Daoy (cell line): ENCODE measurements around the gene SSNA1. TPM values are rescaled to one million over a fixed set of nuclear protein-coding genes. Genes with fewer than 3 reads are reported as not detected.

ENCODE experiments used
- DNase-seq: peaks from one replicate; pipeline ENCODE4 v3.0.0-alpha.2; 2015; ENCODE audit warnings: low read depth
- total RNA-seq: library from RNA; depleted of rRNA; stranded (reverse); fragments of >200 nt; shearing (Covaris generic); gene quantifications from 2 replicates; pipeline ENCODE4 v1.2.3, GENCODE V29; 2014

Gene SSNA1
- total RNA-seq, 1 experiment from 2014 or later = 169 TPM

- DNase-seq = no peak
Observed at GRCh38 chr9:137182836-137183235, 5.6 kb upstream of the SSNA1 start.

GRCh38 chr9:137183980-137184595, 4.4 kb upstream of the SSNA1 start:
- DNase-seq = no peak

GRCh38 chr9:137184881-137185660, 3.4 kb upstream of the SSNA1 start:
- no peak for DNase-seq

- no peak for DNase-seq
Observed at GRCh38 chr9:137185921-137186320, 2.6 kb upstream of the SSNA1 start.

- DNase-seq = no peak
Observed at GRCh38 chr9:137186385-137186784, 2.1 kb upstream of the SSNA1 start.

- DNase-seq = no peak
Observed at GRCh38 chr9:137187386-137187785, 1.1 kb upstream of the SSNA1 start.

GRCh38 chr9:137188086-137188489, 388 bp upstream of the SSNA1 start:
- DNase-seq = no peak

- no peak for DNase-seq
Observed at GRCh38 chr9:137189297-137190295, 1.1 kb downstream of the SSNA1 start.

GRCh38 chr9:137190315-137190856, 1.9 kb downstream of the SSNA1 start:
- no peak for DNase-seq

- no peak for DNase-seq
Observed at GRCh38 chr9:137191245-137191644, 2.8 kb downstream of the SSNA1 start.

- no peak for DNase-seq
Observed at GRCh38 chr9:137191691-137192447, 3.4 kb downstream of the SSNA1 start.

- DNase-seq = no peak
Observed at GRCh38 chr9:137192448-137192780, 3.9 kb downstream of the SSNA1 start.

GRCh38 chr9:137192859-137193258, 4.4 kb downstream of the SSNA1 start:
- DNase-seq = no peak

GRCh38 chr9:137193771-137194170, 5.3 kb downstream of the SSNA1 start:
- no peak for DNase-seq

- no peak for DNase-seq
Observed at GRCh38 chr9:137194388-137194787, 5.9 kb downstream of the SSNA1 start.

- no peak for DNase-seq
Observed at GRCh38 chr9:137194909-137195308, 6.4 kb downstream of the SSNA1 start.

GRCh38 chr9:137195525-137196220, 7.2 kb downstream of the SSNA1 start:
- no peak for DNase-seq

GRCh38 chr9:137198051-137198901, 9.8 kb downstream of the SSNA1 start:
- DNase-seq = no peak

GRCh38 chr9:137198902-137199283, 10.4 kb downstream of the SSNA1 start:
- DNase-seq = no peak
